CD4-positive, alpha-beta T cell (primary cell): ENCODE measurements around the gene ATP1A2. TPM values are rescaled to one million over a fixed set of nuclear protein-coding genes. Genes with fewer than 3 reads are reported as not detected.
A peak's percentile ranks its signal among the peaks of the same experiment; 100 is the strongest.

Experiments
- ATAC-seq: fragments of 200-7000 bp; cut with Tn5 transposase; one replicate; pipeline ENCODE4 v1.10.0; 2022; ENCODE audit warnings: mild to moderate bottlenecking; ENCODE audit not compliant: poor library complexity
- CTCF ChIA-PET: fragments of 350-600 bp; sonication (Branson Sonifier 250); formaldehyde crosslinking; loops from one replicate; lab custom pipeline; 2021; ENCODE audit warnings: antibody characterized with exemption, inconsistent platforms; lab: Charles Lee
- POLR2A ChIA-PET: fragments of 350-600 bp; sonication (Branson Sonifier 250); formaldehyde crosslinking; loops from one replicate; lab custom pipeline; 2021; ENCODE audit warnings: antibody characterized with exemption, inconsistent platforms; lab: Charles Lee
- DNase-seq, 14 experiments: peaks; one replicate each; pipeline ENCODE4 v3.0.0-alpha.2; 2013 to 2020; ENCODE audit warnings: mixed read lengths in 2 of 14
- H3K27ac ChIP-seq, 2 donors: one replicate each; pipeline versions ENCODE4 v1.5.1 to v1.7.0; 2013; ENCODE audit warnings: low read length in 2 of 2, low read depth in 1 of 2, mild to moderate bottlenecking in 1 of 2
- H3K27me3 ChIP-seq, 2 experiments: 1 replicate in 1 of 2; 2 replicates in 1 of 2; pipeline versions ENCODE4 v1.6.1 to v1.7.0; 2013; ENCODE audit warnings: low read length in 2 of 2, control low read depth in 1 of 2, mild to moderate bottlenecking in 1 of 2, moderate library complexity in 1 of 2; ENCODE audit not compliant: insufficient read depth in 2 of 2, control insufficient read depth in 1 of 2
- H3K36me3 ChIP-seq: one replicate; pipeline ENCODE4 v1.6.1; 2013; ENCODE audit warnings: low read length, control low read depth; ENCODE audit not compliant: insufficient read depth
- H3K4me1 ChIP-seq: one replicate; pipeline ENCODE4 v1.6.1; 2013; ENCODE audit warnings: low read length, control low read depth; ENCODE audit not compliant: insufficient read depth
- H3K4me3 ChIP-seq: one replicate; pipeline ENCODE4 v1.5.1; 2013; ENCODE audit warnings: mild to moderate bottlenecking, low read length, moderate library complexity
- H3K9me3 ChIP-seq, 2 experiments: 1 replicate in 1 of 2; 2 replicates in 1 of 2; pipeline versions ENCODE4 v1.6.1 to v1.7.0; 2013; ENCODE audit warnings: low read length in 2 of 2, mild to moderate bottlenecking in 2 of 2, control low read depth in 1 of 2, moderate library complexity in 1 of 2; ENCODE audit not compliant: control insufficient read depth in 1 of 2, insufficient read depth in 1 of 2
- H3K27ac Mint-ChIP-seq: one replicate; pipeline ENCODE4 v1.8.0; 2020; ENCODE audit warnings: mixed read lengths
- H3K27me3 Mint-ChIP-seq: one replicate; pipeline ENCODE4 v1.8.0; 2021; ENCODE audit warnings: mixed read lengths
- H3K36me3 Mint-ChIP-seq: one replicate; pipeline ENCODE4 v1.8.0; 2021; ENCODE audit warnings: low read depth, mixed read lengths
- H3K4me1 Mint-ChIP-seq: one replicate; pipeline ENCODE4 v1.8.0; 2021; ENCODE audit warnings: low read depth, mixed read lengths
- H3K4me3 Mint-ChIP-seq: one replicate; pipeline ENCODE4 v1.8.0; 2020; ENCODE audit warnings: mild to moderate bottlenecking, mixed read lengths
- H3K9me3 Mint-ChIP-seq: one replicate; pipeline ENCODE4 v1.8.0; 2020; ENCODE audit warnings: mixed read lengths
- CTCF ChIP-seq: fragments of 200-600 bp; IDR thresholded peaks from one replicate; pipeline ENCODE4 v1.8.0; 2022; ENCODE audit warnings: antibody characterized with exemption, mild to moderate bottlenecking
- intact Hi-C, 2 experiments: fragments of 100-400 bp; cut with DNase I in 1 of 2; cut with micrococcal nuclease in 1 of 2; formaldehyde crosslinking; loops; one replicate each; pipeline versions ENCODE4 v1.15.1 to v1.9.0; 2023 to 2025; cut with DNase I, micrococcal nuclease
- total RNA-seq, 174 experiments: library from RNA in 2 of 174; stranded (reverse) in 2 of 174; gene quantifications; one replicate each; pipeline ENCODE4 v1.2.3 and lab custom pipeline; 2021 to 2026

Gene ATP1A2
- total RNA-seq, 2 experiments from 2014 or later, result not detected

GRCh38 chr1:160093624-160094290, 21.8 kb upstream of the ATP1A2 start:
- H3K9me3 ChIP-seq, result no peaks in the 10 kb centered on the region
- peaks cover 48% of the 10 kb centered on the region for H3K4me1 ChIP-seq
- Mint-ChIP-seq H3K27me3 (no peaks in the 10 kb centered on the region), H3K36me3 (peaks cover 81% of the 10 kb centered on the region), H3K4me1 (peaks cover 48% of the 10 kb centered on the region), H3K9me3 (no peaks in the 10 kb centered on the region), H3K27ac (no peak overlapping the region), H3K4me3 (no peak overlapping the region)
- TF ChIP-seq CTCF, result no peak
- H3K27ac ChIP-seq, result peak overlapping the region in 1 of 2 donors; percentile 11
- DNase-seq, result no peak
- peaks cover 65% of the 10 kb centered on the region for H3K36me3 ChIP-seq
- no peak for ATAC-seq
- H3K4me3 ChIP-seq, result no peak overlapping the region
- ChIA-PET POLR2A (no interaction called here), CTCF (interaction anchor here (1.0 kb wide), 1 partner anchor 8 kb away, joined by 3 read pairs; no protein-coding TSS in a partner anchor)
- intact Hi-C loops, result no loop called here
- H3K27me3 ChIP-seq, result no peaks in the 10 kb centered on the region

DNA sequence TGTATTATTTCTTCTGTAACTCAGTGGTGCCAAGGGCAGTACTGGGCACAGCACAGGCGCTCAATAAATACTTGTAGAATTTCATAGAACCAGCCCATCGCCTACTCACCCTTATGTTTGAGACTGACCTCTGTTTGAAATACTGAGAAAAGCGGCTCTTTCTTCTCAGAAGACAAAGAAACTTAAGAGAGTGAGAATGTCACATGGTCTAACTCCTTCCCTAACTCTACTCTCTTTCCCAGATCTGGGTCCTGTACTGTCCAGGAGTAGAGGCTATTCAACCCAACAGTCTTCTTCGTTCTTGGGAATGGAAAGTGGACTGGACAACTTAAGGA, 21.3 kb upstream of the ATP1A2 start:
- ATAC-seq, result no peak
- DNase-seq, result no peak
- Histone ChIP-seq H3K36me3 (peaks cover 60% of the 10 kb centered on the region), H3K9me3 (no peaks in the 10 kb centered on the region), H3K4me3 (no peak overlapping the region), H3K4me1 (peaks cover 52% of the 10 kb centered on the region), H3K27ac (no peak overlapping the region), H3K27me3 (no peaks in the 10 kb centered on the region)
- no peak for TF ChIP-seq CTCF
- Mint-ChIP-seq H3K4me3 (no peak overlapping the region), H3K27ac (no peak overlapping the region), H3K4me1 (peaks cover 47% of the 10 kb centered on the region), H3K9me3 (no peaks in the 10 kb centered on the region), H3K27me3 (no peaks in the 10 kb centered on the region), H3K36me3 (peaks cover 80% of the 10 kb centered on the region)
- intact Hi-C loops, result no loop called here
- ChIA-PET CTCF (interaction anchor here (1.0 kb wide), 1 partner anchor 8 kb away, joined by 3 read pairs; no protein-coding TSS in a partner anchor), POLR2A (no interaction called here)

DNA sequence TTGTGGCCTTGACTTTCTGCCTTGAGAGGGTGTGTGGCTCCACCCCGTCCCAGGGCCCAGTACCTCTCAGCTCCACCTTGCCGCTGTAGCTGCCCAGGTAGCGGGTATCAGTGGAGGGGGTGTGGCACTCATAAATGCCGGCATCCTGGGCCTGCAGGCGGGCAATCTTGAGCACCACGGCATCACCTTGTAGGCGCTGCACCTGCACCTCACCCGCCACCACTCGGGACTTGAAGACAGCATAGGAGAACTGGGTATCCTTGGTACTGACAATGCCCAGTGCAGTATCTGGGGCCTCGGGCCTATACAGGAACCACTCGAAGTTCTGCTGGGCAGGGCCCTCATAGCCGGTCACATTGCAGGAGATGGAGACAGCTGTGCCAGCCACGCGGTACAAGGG, 20.8 kb upstream of the ATP1A2 start:
- Histone ChIP-seq H3K27ac (no peak overlapping the region), H3K9me3 (no peaks in the 10 kb centered on the region), H3K27me3 (no peaks in the 10 kb centered on the region), H3K4me1 (peaks cover 57% of the 10 kb centered on the region), H3K36me3 (peaks cover 55% of the 10 kb centered on the region), H3K4me3 (no peak overlapping the region)
- Mint-ChIP-seq H3K9me3 (no peaks in the 10 kb centered on the region), H3K4me3 (no peak overlapping the region), H3K36me3 (peaks cover 76% of the 10 kb centered on the region), H3K27me3 (no peaks in the 10 kb centered on the region), H3K4me1 (peaks cover 52% of the 10 kb centered on the region), H3K27ac (no peak overlapping the region)
- no peak for TF ChIP-seq CTCF
- ChIA-PET POLR2A (no interaction called here), CTCF (interaction anchor here (4.7 kb wide), 1 partner anchor 9 kb away, joined by 33 read pairs; no protein-coding TSS in a partner anchor)
- DNase-seq (no peak), ATAC-seq (no peak)
- intact Hi-C loops, result loop anchor here in 1 of 2 experiments (5.0 kb wide), 6 partner anchors 63 to 1302 kb away; partner anchors contain the start of genes COPA, DUSP23, NCSTN and PEA15
